HG03159 (cell line): Measurements from ENCODE around the gene ATG2A.
A peak's percentile ranks its signal among the peaks of the same experiment; 100 is the strongest.

ENCODE experiments used
- ATAC-seq: cut with Tn5 transposase; IDR thresholded peaks from one replicate; pipeline ENCODE4 v1.9.1; 2021; ENCODE audit warnings: mild to moderate bottlenecking, moderate library complexity; ENCODE audit not compliant: unreplicated experiment

ATG2A gene

DNA sequence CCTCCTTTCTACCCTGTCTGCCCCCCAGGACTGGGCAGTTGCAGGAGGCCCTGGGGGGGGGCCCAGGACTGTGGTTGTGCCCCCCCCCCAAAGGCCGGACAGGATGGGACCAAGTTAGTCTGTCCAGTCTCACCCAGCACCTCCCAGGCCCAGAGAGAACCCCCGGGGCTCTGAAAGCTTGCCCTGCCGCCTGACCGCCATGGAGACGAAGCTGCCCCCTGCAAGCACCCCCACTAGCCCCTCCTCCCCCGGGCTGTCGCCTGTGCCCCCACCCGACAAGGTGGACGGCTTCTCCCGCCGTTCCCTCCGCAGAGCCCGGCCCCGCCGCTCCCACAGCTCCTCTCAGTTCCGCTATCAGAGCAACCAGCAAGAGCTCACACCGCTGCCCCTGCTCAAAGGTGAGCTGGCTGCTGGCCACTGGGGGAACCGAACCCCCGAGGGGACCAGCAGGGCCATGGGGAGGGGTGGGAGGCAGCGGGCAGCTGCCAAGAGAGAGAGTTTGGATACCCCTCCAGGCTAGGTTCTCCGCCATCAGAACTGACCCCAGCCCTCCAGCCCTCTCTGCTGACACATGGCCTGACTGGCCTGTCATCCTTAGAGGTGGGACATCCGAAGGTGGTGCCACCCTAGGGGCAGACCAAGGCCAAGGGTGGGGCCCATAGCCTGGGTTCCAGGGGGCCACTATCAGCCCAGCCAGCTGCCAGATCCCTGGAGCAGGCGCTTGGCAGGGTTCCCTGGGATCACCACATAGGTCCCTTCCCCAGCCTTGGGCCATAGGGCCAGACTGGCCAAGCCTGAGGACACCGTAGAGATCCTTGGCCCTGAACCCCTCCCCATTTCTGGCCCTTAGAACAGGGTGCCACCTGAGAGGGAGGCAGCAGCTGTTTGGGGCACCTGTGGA, 8.8 kb upstream of the ATG2A start:
- ATAC-seq, result no peak

DNA sequence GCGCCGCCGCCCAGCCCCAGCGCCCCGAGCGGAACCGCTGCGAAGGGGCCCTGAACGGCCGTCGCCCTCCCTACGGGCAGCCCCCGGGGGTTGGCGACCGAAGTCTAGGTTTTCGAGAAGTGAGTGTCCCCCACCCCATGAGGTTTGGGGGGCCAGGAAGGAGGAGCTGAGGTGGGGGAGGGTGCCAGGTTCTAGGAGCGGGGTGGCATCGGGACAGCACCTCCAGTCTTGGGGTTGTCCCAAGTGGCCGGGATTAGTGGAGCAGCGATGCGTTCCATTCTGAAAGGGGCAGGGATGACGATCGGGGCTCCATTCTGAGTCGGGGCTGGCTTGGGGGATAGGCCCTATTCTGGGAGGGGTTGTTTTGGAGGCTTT, 7.9 kb upstream of the ATG2A start:
- ATAC-seq, result no peak

DNA sequence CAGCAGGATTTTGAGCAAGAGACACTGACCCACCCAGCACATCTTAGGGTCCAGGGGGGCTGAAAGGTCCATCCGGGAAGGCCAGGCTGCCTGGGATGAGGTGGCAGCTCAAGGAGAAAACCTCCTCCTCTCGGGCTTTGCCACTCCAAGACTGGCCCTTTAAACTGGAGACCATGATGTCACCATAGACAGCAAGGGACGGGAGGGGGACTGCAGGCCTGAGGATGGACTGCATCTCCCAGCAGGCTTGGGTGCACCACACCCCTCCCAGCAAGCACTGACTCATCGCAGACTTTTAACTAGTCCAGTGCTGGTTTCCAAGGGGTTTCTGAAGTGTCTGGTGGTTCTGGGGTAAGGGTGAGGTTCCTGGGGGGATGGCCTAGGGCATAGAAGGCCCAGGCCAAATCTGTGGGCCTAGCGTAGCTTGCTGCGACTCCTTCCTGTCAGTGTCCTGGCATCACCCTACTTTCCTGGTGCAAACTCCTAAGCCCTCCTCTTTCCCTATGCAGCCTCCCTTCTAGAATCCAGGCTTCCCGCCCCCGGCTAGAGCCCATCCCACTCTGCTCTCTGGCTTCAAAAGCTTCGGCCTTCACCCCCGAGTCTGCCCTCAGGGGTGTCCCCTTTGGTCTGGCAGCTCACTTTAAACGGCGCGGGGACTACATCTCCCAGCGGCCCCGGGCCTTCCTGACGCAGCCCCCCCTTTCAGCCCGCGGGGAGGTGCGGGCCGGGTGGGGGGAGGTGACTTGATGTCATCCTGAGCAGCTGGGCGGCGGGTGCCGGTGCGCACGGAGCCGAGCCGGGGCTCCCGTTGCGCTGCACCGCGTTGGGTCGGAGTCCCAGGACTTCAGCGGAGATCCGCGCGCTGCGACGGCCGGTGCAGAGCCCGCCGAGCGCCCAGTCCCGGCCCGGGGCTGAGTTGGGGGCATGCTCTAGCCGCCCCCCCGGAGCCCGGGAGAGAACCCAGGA, 7.2 kb upstream of the ATG2A start, which contains the start of gene PPP2R5B:
TSS of gene PPP2R5B (plus strand) at position 746 of the 966 bp plus-strand sequence. CDS start 1,046 bp downstream, outside the sequence.
- ATAC-seq, result peak; percentile 79

DNA sequence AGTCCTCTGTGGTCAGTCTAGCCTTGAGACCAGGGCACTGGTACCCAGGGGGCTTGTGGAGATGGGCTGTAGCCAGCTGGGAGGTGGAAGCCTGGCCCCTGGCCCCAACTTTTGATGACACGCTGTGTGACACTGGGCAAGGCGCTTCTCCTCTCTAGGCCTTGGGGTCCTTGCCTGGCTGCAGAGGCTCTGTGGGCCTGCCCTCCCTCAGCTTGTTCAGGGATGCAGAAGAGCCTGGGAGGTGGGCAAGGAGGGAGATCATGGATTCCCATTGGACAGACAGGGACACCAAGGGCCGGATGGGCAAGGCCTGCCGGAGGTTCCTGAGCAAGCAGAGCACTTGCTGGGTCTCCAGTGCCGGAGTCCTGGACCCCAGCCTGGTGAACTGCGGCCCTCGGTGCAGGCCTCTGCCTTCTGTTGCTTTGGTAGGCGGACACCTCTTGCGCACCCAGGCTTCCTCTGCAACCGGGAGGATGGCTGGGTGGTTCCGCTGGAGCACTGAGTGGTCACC, 6.2 kb upstream of the ATG2A start:
- ATAC-seq, result no peak

DNA sequence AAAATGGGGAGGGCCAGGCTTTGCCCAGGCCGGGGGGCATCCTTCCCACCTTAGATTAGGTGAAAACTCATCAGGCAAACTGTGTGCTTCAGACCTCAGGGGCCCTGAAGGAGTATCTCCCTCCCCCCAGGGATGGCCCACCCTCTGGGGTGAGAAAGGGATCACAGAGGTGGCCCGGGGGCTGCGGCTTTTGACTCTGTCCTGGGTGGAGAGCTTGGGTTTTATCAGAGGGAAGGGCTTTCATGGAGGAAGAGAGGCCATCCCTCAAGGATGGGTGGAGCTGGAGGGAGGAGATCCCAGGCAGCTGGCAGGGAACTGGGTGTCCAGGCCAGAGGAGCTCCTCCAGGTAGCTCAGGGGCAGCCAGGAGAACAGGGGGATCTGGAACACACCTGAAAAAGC, 4.4 kb upstream of the ATG2A start:
- no peak for ATAC-seq

DNA sequence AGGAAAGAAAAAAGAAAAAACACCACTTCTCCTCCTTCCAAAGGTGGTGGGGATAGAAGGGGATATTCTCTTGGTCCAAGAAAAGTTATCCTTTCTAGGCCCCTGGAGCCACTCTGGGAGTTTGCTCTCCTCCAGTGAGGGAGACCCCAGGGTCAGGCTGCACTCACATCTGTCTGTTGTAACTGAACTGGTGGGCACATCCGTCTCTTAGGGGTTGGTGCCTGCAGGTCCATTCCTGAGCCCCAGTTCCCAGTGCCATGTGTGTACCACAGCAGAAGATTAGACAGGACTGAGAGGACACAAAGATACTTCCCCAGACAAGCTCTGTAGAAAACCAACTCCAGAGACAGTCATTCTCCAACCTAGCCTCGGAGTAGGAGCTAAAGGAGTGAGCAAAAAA, 3.1 kb upstream of the ATG2A start:
- ATAC-seq, result no peak

DNA sequence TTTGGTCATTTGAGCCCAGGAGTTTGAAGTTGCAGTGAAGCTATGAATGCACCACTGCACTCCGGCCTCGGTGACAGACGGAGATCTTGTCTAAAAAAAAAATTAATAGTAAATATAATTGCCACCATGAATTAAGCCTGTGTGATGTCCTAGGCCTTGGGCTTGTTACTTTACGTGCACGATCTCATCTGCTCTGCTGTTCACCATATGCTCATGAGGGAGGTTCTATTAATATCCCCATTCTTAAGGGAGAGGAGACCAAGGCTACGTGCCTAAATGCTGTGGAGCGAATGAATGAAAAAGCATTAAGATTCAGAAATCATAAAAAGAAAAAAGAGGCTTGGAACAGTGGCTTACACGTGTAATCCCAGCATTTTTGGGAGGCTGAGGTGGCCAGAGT, 2.6 kb upstream of the ATG2A start:
- ATAC-seq, result no peak

DNA sequence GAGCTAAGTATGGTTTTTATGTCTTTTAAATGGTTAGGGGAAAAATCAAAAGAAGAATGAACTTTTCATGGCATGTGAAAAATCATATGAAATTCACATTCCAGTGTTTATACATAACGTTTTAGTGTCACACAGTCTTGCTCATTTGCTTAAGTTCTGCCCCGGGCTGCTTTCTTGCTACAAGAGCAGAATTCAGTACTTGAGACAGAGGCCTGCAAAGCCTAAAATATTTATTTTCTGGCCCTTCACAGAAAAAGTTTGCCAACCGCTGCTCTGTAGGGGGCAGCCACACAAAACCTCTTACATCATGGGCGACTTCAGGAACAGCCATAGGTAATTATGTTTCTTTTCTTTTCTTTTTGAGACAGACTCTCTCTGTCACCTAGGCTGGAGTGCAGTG, 1.0 kb upstream of the ATG2A start:
- ATAC-seq, result no peak

DNA sequence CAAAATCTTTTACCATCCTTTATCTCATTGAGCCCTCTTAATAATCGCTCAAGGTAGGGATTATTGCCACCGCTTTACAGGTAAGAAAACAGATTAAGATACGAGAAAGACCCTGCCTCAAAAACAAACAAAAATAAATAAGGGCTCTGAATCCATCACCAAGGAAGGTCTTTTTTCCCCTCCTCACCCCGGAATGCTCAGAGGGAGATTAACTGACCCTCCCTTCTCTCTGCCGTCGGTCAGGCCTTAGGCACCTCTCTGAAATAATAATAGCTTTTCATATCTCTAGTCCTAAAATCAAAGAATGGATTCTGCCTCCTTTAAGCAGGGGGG, 620 bp upstream of the ATG2A start:
- no peak for ATAC-seq

DNA sequence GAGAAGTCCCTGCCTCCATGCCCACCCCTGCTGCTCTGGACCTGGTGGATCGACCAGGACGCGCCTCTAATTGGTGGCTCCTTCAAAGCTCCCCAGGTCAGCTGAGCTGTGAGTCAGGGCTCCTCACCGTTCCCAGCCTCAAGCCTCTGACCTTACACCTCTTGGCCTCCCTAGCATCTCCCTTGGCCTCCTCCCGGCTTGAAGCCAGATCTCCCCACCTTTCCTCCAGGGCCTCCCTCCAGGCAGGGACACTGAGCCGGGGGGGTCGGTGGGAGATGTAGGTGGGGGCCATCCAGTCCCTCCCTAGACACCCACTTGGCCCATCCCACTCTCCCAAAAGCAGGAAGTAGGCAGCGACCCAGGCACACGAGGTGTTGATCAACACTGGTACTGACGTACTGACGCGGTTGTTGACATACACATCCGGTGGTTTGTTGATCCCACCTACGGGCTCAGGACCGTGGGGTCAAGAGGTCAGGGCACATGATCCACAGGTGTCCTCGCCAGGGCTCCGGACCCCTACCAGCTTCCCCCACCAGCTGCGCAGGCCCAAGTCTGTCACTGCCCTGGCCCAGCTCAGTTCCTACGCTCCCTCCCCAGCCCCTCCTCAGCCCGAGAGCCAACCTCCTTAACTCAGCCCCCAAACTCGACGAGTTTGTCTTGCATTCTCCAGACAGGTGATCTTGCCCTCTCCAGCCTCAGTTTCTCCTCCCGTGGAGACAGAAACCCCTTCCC, 802 bp downstream of the ATG2A start:
- ATAC-seq, result peak; percentile 16

DNA sequence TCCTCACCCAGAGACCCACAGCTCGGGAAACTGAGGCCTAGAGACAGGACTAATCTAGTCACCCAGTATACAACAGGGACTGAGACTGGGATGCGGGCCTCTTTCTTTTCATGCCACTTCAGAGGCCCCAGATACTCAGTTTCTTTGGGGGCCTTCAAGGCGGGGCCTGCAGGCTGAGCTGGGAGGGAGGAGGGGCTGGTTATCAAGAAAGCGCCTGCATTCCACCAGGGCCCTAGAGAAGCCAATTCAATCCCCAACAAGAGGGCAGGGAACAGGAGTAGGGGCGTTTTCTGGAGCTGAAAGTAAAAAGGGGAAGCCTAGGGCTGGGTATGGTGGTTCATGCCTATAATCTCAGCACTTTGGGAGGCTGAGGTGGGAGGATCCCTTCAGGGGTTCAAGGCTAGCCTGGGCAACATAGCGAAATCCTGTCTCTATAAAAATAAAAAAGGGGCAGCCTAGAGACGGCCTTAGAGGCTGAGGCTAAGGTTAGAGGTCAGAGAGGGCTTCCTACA, 1.6 kb downstream of the ATG2A start:
- ATAC-seq, result no peak

DNA sequence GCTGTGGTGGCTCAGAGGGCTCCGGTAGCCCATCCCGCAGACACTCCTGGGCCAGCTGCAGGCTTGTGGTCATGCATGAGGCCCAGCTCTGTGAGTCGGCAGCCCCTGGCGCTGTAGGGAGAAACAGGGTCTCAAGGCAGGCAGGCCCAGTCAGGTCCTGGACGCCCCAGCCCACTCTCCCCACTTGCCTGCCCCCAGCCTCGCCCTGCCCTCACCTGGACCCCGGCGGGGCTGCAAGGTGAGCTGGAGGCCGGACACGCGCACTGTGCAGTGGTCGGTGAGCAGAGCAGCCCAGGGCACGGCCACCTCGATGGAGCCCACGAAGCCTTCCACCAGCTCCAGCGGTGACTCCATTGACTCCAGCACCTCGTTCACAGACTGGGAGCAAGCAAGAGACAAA, 2.9 kb downstream of the ATG2A start:
- no peak for ATAC-seq

DNA sequence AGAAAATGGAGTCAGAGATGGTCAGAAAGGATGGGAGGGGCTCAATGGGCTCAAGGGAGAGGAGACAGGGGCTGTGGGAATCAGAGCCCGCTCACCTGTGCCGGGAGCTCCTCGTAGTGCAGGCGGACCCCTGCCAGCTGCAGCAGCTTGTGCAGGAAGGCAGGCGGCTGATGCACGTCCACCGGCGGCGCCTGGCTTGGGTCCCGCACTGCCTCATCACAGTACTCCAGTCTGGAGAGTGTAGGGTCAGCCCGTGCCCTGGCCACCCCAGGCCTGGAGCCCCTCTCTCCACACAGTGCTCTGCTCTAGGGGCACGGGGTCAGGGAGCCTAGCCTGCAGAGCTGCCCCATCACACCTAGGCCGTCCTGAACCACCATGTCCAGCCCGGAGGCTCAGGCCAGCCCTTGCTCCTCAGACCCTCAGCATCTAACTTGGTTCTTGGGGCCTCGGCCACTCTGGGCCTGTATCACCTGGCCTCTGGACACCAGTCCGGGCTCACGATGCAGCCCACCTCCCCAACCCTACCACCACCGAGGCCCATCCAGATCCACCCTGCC, 3.8 kb downstream of the ATG2A start:
- no peak for ATAC-seq

DNA sequence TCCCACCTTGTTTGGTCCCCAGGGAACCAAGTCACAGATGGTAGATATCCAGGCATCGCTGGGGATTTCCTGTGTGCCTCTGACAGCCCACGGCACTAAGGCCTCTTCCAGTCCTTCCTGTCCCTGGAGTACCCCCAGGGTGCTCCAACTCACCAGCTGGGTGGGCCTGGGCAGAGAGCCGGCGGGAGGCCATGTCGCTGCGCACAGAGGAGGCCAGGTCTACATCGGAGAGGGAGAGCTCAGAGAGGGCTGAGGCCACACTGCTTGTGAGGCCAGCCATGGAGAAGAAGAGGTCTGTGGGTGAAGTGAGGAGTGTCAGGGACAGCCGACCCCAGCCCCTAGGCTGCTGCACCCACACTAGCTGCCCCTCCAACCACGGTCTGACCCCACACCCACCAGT, 5.3 kb downstream of the ATG2A start:
- no peak for ATAC-seq

DNA sequence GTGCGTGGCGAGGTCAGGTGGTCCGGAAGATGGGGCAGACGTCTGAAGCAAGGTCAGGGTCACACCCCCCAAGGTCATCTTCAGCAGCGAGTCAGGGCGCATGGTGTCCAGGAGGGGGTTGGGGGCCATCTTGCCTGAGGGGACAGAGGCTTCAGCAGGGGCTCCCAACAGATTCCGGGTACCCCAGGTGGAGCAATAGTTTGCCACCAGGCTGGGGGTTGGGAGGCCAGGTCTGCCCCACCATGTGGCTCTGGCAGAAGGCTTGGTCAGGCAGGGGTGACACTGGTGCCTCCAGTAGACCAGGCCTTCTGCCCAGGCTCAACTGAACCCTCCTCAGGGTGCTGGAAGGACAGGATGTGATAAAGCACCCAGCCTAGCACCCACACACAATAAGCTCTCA, 5.9 kb downstream of the ATG2A start:
- ATAC-seq, result no peak

DNA sequence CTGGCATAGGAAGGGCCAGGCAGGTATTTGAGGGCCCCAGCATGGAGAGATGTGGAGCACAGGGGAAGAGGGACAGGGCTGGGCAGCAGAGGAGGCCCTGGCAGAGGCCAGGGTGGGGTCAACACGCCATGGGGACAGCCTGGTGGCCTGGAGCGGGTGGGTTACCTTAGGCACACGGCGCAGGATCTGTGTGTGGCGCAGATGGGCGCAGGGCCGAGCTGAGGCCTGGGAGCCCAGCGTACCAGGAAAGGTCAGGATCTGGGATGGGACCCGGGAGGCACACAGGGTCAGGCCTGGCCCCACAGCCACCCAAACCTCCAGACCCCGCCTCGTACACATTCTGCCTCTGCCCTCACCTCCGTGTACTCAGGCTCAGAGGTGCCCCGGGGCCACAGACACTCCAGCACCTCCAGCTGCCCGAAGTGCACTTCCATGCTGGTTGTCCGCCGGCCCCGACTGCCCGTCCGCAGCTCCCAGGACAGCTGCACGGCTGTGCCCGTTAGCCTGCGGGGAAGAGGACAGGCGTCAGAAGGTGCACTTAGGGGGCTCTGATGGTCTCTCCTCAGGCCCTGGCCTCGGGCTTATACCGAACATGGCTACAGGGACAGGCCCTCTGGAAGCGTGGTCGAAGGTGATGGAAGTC, 6.4 kb downstream of the ATG2A start:
- ATAC-seq, result no peak

DNA sequence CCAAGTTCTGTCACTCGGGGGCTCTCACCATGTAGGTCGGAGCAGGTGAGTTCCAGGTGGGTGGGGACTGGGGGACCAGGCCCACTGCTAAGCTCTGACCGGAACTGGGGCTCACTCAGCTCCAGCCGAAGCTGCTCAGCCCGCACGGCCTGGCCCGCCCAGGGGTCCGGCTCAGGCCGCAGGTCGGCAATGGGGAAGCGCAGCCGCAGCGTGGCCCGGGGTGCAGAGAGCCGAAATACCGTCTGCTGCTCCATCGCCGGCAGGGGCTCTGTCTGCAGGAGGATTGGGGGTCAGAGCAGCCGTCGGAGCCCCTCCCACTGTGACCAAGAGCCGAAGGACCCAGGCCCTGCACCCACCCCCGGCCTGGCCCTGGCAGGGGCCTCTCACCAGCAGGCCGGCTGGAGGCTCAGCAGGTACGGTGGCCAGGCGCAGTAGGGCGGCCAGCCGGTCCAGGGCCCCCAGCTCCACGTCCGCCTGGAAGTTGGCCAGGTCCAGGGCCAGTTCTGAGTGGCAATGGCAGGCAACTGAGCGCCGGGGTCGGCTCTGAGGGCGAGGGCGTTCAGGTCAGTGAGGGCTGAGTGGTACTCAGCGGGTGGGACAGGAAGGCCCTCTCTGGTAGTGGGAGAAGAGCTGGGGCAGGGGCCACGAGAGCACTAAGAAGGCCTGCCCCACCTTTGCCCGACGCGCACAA, 7.2 kb downstream of the ATG2A start:
- no peak for ATAC-seq

DNA sequence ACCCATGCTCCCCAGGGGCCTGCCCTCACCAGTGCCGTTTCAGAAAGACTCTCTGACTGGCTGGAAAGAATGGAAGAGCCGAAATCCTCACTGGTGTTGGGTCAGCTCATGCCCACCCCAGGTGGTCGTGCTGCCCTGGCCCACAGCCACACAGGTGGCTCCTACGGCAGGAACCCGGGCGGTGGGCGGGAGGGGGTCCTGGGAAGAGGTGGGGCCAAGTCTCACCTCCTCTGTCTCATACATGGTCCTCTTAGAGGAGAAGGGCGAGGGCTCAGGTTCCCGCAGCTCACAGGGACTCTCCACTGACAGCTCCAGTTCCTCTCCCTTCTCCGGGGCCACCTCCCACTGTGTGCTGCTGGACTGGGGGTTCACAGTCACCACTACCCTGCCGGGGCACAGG, 8.2 kb downstream of the ATG2A start:
- no peak for ATAC-seq

DNA sequence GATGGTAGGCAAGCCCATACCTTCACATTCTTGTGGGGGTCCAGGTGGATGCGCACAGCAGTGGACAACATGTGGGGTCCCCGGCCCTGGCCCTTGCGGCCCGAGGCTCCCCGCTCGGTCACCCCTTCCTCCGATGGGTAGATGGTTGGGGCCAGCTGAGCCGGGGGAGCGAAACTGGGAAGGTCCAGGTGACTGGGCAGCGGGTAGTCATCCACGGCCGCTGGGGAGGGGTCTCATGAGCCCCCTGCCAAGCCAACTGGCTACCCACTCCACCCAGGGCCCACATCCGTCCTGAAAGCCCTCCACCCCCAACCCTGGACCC, 10.7 kb downstream of the ATG2A start:
- ATAC-seq, result no peak
